Measurements from ENCODE around the gene POFUT2.

- no peak for TF ChIP-seq POLR2A (IDR thresholded peaks at IDR 0.05)
- TF ChIP-seq CTCF (IDR thresholded peaks at IDR 0.05), result no peak
- no peak for TF ChIP-seq EP300 (IDR thresholded peaks at IDR 0.05)
Observed at GRCh38 chr21:45300786-45301520, 13.3 kb upstream of the POFUT2 start.

Measured in ovary (tissue), 3 donors.